Activated B cell treated with CpG ODN at 0.5 μM for 24 hours (primary cell): Measurements from ENCODE around the gene PRAME. TPM values are rescaled to one million over a fixed set of nuclear protein-coding genes. Genes with fewer than 3 reads are reported as not detected.

Source experiments
- ATAC-seq: fragments of 200-7000 bp; cut with Tn5 transposase; one replicate; pipeline ENCODE4 v1.10.0; 2021; ENCODE audit warnings: low read depth, mild to moderate bottlenecking, moderate library complexity
- CTCF ChIA-PET: fragments of 350-600 bp; sonication (Branson Sonifier 250); formaldehyde crosslinking; loops from one replicate; lab custom pipeline; 2021; ENCODE audit warnings: antibody characterized with exemption; lab: Charles Lee
- POLR2A ChIA-PET: fragments of 350-600 bp; sonication (Branson Sonifier 250); formaldehyde crosslinking; loops from one replicate; lab custom pipeline; 2021; ENCODE audit warnings: antibody characterized with exemption; lab: Charles Lee
- DNase-seq: peaks from one replicate; pipeline ENCODE4 v3.0.0; 2022
- H3K27ac Mint-ChIP-seq: one replicate; pipeline ENCODE4 v1.8.0; 2020; ENCODE audit warnings: mixed read lengths
- H3K27me3 Mint-ChIP-seq: one replicate; pipeline ENCODE4 v1.8.0; 2021; ENCODE audit warnings: mixed read lengths
- H3K36me3 Mint-ChIP-seq: one replicate; pipeline ENCODE4 v1.8.0; 2021; ENCODE audit warnings: low read depth, mixed read lengths
- H3K4me1 Mint-ChIP-seq: one replicate; pipeline ENCODE4 v1.8.0; 2021; ENCODE audit warnings: mixed read lengths
- H3K4me3 Mint-ChIP-seq: one replicate; pipeline ENCODE4 v1.8.0; 2020; ENCODE audit warnings: mild to moderate bottlenecking, mixed read lengths
- H3K9me3 Mint-ChIP-seq: one replicate; pipeline ENCODE4 v1.8.0; 2020; ENCODE audit warnings: mixed read lengths
- intact Hi-C: fragments of 100-400 bp; cut with micrococcal nuclease; formaldehyde crosslinking; loops from one replicate; pipeline ENCODE4 v1.15.1; 2024
- total RNA-seq: library from RNA; stranded (reverse); gene quantifications from 2 replicates; pipeline ENCODE4 v1.2.3, GENCODE V29; 2022
- TF ChIP-seq, protein P1 (sequence below): fragments of 200-600 bp; IDR thresholded peaks from one replicate; pipeline ENCODE4 v1.8.0; 2022; ENCODE audit warnings: antibody characterized with exemption, mild to moderate bottlenecking

PRAME gene
- total RNA-seq, 1 donor from 2014 or later = not detected

- Mint-ChIP-seq H3K4me3 (no peak overlapping the region), H3K4me1 (peaks cover 16% of the 10 kb centered on the region), H3K36me3 (no peaks in the 10 kb centered on the region), H3K27ac (no peak overlapping the region), H3K9me3 (no peaks in the 10 kb centered on the region), H3K27me3 (no peaks in the 10 kb centered on the region)
- DNase-seq = no peak
- TF ChIP-seq, protein P1, sequence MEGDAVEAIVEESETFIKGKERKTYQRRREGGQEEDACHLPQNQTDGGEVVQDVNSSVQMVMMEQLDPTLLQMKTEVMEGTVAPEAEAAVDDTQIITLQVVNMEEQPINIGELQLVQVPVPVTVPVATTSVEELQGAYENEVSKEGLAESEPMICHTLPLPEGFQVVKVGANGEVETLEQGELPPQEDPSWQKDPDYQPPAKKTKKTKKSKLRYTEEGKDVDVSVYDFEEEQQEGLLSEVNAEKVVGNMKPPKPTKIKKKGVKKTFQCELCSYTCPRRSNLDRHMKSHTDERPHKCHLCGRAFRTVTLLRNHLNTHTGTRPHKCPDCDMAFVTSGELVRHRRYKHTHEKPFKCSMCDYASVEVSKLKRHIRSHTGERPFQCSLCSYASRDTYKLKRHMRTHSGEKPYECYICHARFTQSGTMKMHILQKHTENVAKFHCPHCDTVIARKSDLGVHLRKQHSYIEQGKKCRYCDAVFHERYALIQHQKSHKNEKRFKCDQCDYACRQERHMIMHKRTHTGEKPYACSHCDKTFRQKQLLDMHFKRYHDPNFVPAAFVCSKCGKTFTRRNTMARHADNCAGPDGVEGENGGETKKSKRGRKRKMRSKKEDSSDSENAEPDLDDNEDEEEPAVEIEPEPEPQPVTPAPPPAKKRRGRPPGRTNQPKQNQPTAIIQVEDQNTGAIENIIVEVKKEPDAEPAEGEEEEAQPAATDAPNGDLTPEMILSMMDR = no peak
- CTCF ChIA-PET = no interaction called here
- intact Hi-C loops = no loop called here
- POLR2A ChIA-PET = interaction anchor here (0.6 to 1.2 kb wide), 2 partner anchors 21 to 1431 kb away, joined by 3 read pairs; partner anchors contain the start of genes CABIN1 and PRAME
- ATAC-seq = no peak
These were observed 21.0 kb upstream of the PRAME start for GRCh38 chr22:22579869-22580604.

GRCh38 chr22:22578702-22579424 is 19.8 kb upstream of the PRAME start:
- no peaks in the 10 kb centered on the region for H3K9me3 Mint-ChIP-seq
- ChIA-PET POLR2A (interaction anchor here (1.2 kb wide), 1 partner anchor 20 kb away, joined by 3 read pairs; the partner anchor contains the start of gene PRAME), CTCF (interaction anchor here (1.4 kb wide), 1 partner anchor 131 kb away, joined by 3 read pairs; no protein-coding TSS in a partner anchor)
- intact Hi-C loops = no loop called here
- H3K4me1 Mint-ChIP-seq = peaks cover 12% of the 10 kb centered on the region
- H3K36me3 Mint-ChIP-seq = no peaks in the 10 kb centered on the region
- TF ChIP-seq, protein P1 = no peak
- H3K4me3 Mint-ChIP-seq = no peak overlapping the region
- ATAC-seq = peak; percentile 65
- no peak overlapping the region for H3K27ac Mint-ChIP-seq
- DNase-seq = no peak
- H3K27me3 Mint-ChIP-seq = peaks cover 2% of the 10 kb centered on the region

DNA sequence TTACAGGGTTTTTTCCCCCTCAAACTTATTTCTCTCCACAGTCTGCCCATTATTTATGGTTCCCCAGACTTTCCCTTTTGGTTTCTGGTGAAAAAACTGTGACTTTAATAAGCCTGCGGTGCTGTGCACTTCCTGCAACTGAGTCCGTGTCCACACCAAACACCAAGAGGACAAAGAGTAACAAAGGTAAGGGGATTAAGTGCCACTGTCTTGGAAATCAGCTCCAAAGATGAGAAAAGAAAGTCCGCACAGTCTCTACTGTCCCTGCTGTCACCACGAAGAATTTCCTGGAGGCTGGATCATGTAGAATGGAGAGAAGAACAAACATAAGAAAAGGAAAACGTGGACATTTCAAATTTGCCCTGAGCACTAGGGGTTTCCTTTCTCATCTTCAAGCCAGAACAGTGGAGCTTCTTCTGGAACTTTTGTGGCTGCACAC is 17.9 kb upstream of the PRAME start:
- CTCF ChIA-PET = interaction anchor here (1.4 to 2.6 kb wide), 5 partner anchors 11 to 127 kb away, joined by 5 to 31 read pairs (median 6); partner anchors contain the start of gene PRAME
- DNase-seq = no peak
- Mint-ChIP-seq H3K27ac (no peak overlapping the region), H3K9me3 (no peaks in the 10 kb centered on the region), H3K4me3 (no peak overlapping the region), H3K36me3 (no peaks in the 10 kb centered on the region), H3K27me3 (peaks cover 2% of the 10 kb centered on the region), H3K4me1 (peaks cover 12% of the 10 kb centered on the region)
- TF ChIP-seq, protein P1 = no peak
- POLR2A ChIA-PET = no interaction called here
- intact Hi-C loops = loop anchor here (2.0 kb wide), 1 partner anchor 146 kb away; no protein-coding TSS in a partner anchor
- no peak for ATAC-seq

DNA sequence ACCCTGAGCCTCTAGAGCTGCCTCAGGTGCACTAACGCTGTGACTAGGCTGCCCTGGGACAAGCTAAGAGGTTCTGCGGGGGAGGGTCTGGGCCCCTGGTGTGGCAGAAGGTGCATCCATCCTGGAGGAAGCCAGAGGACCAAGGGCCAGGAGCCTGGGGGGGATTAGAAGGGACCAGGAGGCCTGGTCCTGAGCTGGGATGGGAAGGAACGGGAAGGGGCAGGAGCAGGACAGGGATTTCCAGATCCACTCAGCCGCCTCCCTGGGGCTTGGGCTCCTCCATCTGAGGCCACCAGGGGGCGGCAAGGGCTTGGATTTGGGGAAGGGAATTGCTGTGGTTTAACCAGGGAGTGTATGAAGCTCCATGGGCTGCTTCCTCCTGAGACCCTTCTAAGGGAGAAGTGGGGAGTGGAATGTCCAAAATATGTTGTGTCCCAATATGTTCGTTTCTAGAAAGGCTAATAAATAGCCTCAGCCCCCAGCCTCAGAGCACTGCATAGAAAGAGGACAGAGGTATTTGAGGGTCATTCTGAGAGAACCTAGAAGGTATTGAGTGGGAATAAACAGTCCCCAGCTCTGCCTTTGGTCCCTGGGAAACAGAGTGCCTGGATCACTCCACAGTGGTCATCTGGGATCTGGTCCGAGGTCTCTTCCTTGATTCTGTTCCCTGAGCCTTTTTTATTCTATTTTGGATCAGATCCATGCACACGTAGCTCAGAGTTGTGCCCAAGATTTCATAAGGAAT is 17.4 kb upstream of the PRAME start:
- H3K36me3 Mint-ChIP-seq = no peaks in the 10 kb centered on the region
- CTCF ChIA-PET = interaction anchor here (0.7 to 2.6 kb wide), 11 partner anchors 11 to 208 kb away, joined by 3 to 31 read pairs (median 5); partner anchors contain the start of genes PRAME and ZNF280B
- H3K27ac Mint-ChIP-seq = no peak overlapping the region
- ATAC-seq (peak; percentile 62), DNase-seq (no peak)
- H3K4me1 Mint-ChIP-seq = peaks cover 12% of the 10 kb centered on the region
- POLR2A ChIA-PET = no interaction called here
- peaks cover 2% of the 10 kb centered on the region for H3K27me3 Mint-ChIP-seq
- no peak overlapping the region for H3K4me3 Mint-ChIP-seq
- intact Hi-C loops = loop anchor here (2.0 kb wide), 1 partner anchor 146 kb away; no protein-coding TSS in a partner anchor
- TF ChIP-seq, protein P1 = peak; percentile 20
- H3K9me3 Mint-ChIP-seq = no peaks in the 10 kb centered on the region
